Measurements from ENCODE around the gene NREP.

The NREP gene

DNA sequence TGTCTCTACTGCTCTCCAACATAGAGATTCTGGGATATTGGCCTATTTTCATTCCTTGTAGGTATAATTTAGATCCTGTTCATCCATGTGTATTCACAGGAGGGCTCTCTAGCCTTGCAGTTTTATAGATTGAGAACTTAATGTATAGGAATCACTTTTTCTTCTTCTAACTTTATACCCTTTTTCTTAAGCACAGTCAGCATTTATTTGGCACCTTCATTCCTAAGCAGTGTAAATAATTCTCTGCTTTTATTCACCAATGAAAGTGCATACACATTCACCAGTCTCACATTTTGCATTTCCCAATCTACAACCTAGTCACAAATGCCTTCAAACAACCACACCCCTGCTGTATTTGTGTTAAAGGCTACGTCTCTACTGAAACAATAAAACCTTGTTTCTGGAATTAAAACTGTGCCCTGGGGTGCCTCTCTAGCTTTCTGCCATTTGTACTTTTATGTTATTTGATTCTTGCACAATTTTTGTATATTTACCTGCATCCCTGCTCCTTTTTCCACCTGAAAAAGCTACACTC lies 49.3 kb downstream of the NREP start:
- Mint-ChIP-seq H3K27me3 (ENCODE audit: low read depth) (no peaks in the 10 kb centered on the region), H3K4me1 (peaks cover 16% of the 10 kb centered on the region), H3K27ac (peak overlapping the region in 2 of 3 experiments; percentile 5 to 16), H3K9me3 (peaks cover 15% of the 10 kb centered on the region), H3K36me3 (ENCODE audit: low read depth) (peaks cover 11% of the 10 kb centered on the region), H3K4me3 (no peak overlapping the region)
- TF ChIP-seq, protein P1, sequence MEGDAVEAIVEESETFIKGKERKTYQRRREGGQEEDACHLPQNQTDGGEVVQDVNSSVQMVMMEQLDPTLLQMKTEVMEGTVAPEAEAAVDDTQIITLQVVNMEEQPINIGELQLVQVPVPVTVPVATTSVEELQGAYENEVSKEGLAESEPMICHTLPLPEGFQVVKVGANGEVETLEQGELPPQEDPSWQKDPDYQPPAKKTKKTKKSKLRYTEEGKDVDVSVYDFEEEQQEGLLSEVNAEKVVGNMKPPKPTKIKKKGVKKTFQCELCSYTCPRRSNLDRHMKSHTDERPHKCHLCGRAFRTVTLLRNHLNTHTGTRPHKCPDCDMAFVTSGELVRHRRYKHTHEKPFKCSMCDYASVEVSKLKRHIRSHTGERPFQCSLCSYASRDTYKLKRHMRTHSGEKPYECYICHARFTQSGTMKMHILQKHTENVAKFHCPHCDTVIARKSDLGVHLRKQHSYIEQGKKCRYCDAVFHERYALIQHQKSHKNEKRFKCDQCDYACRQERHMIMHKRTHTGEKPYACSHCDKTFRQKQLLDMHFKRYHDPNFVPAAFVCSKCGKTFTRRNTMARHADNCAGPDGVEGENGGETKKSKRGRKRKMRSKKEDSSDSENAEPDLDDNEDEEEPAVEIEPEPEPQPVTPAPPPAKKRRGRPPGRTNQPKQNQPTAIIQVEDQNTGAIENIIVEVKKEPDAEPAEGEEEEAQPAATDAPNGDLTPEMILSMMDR (IDR thresholded peaks at IDR 0.05; ENCODE audit: unreplicated experiment in 3 of 3), result no peak

DNA sequence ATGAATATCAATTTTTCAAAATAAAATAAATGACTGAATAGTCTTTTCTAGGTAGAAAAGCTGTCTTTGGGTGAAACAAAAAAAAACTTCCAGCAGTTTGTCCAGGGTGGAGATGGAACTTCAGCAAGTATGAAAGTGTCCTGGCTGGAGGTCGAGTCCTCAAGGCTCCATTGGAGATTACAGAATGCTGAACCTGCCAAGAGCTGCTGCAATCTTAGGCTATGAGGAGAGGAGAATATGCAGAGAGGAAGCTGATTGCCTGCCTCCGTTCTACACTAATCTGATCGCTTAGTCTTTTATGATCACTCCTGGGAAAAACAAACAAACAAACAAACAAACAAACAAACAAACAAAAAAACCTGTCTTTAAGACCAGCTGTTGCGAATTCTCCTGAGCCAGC lies 50.6 kb downstream of the NREP start:
- Mint-ChIP-seq H3K27ac (peak overlapping the region in 2 of 3 experiments; percentile 34 to 47), H3K4me3 (no peak overlapping the region), H3K4me1 (peaks cover 16% of the 10 kb centered on the region), H3K9me3 (peaks cover 3% of the 10 kb centered on the region), H3K36me3 (ENCODE audit: low read depth) (peaks cover 4% of the 10 kb centered on the region), H3K27me3 (ENCODE audit: low read depth) (no peaks in the 10 kb centered on the region)
- TF ChIP-seq, protein P1 (IDR thresholded peaks at IDR 0.05; ENCODE audit: unreplicated experiment in 3 of 3), result no peak

DNA sequence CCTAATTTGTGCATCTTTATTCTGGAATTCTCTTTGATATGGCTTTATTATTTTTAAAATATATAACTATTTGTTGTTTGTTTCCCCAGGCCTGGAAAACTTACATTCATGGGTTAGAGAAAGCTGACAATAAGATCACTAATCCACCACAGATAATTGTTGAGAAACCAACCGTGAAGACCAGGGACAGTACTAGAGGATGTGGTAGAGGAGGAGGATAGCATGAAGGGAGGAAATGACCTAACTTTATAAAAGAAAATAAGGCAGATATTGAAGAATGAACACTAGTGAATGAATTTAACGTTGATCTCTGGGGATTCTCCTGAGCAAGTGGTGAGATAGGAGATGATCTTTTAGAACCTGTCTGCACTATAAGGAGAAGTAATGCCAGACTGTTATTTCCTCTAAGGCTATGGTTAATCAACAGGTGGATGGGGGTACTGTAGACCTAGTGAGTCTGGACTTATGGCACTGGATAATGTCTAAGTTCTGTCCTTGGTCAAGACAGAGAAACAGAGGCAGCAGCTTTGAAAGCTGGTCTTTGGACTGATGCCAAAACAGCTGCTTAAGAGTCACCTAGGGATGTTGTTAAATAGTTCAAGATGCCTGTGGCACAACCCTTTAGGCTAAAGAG lies 52.4 kb downstream of the NREP start:
- Mint-ChIP-seq H3K36me3 (ENCODE audit: low read depth) (peaks cover 4% of the 10 kb centered on the region), H3K4me3 (no peak overlapping the region), H3K9me3 (no peaks in the 10 kb centered on the region), H3K4me1 (peaks cover 16% of the 10 kb centered on the region), H3K27ac (no peak overlapping the region), H3K27me3 (ENCODE audit: low read depth) (no peaks in the 10 kb centered on the region)
- TF ChIP-seq, protein P1 (IDR thresholded peaks at IDR 0.05; ENCODE audit: unreplicated experiment in 3 of 3), result no peak

DNA sequence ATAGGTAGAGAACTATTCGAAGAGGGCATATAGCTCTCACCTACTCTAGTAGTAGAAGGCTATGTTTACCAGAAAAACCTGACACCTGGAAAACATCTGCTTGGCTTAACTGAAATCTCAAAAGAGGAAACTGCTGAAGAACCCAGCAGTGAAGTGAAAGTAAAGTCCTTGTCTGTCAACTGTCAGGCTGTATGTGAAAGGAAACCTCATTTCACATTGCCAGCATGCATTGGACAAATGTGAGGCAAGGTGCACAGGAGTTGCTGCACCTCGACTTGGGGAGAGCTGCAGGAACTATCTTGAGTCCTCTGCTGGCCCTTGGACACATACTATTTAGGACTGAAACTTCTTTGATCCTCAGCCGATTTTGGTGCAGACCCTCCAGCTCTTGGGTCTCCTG lies 53.3 kb downstream of the NREP start:
- H3K4me3 Mint-ChIP-seq, result no peak overlapping the region
- peaks cover 16% of the 10 kb centered on the region for H3K4me1 Mint-ChIP-seq
- H3K27me3 Mint-ChIP-seq (ENCODE audit: low read depth), result no peaks in the 10 kb centered on the region
- H3K27ac Mint-ChIP-seq, result no peak overlapping the region
- peaks cover 4% of the 10 kb centered on the region for H3K36me3 Mint-ChIP-seq (ENCODE audit: low read depth)
- TF ChIP-seq, protein P1 (IDR thresholded peaks at IDR 0.05; ENCODE audit: unreplicated experiment in 3 of 3), result no peak
- H3K9me3 Mint-ChIP-seq, result no peaks in the 10 kb centered on the region

DNA sequence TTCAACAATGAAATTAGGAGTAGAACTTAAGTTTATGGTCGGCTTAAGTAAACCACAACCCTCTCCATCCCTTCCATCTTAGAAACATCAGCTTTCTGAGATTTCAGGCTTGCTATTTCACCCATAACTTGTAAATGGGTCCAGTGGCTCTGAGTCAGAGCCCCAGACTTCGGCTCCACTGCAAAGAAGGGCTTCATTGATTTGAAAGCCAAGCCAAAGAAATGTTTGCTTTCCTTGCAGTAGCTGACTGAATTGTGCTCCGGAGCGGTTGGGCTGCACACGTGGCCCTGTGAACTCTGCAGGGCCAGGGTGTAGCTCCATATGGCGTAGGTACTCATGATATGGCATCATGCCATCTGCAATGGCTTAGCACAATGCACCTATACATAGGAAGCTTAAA lies 57.0 kb downstream of the NREP start:
- Mint-ChIP-seq H3K36me3 (ENCODE audit: low read depth) (peaks cover 4% of the 10 kb centered on the region), H3K27me3 (ENCODE audit: low read depth) (no peaks in the 10 kb centered on the region), H3K4me3 (no peak overlapping the region), H3K9me3 (no peaks in the 10 kb centered on the region), H3K4me1 (peaks cover 20% of the 10 kb centered on the region), H3K27ac (no peak overlapping the region)
- TF ChIP-seq, protein P1 (IDR thresholded peaks at IDR 0.05; ENCODE audit: unreplicated experiment in 3 of 3), result no peak

DNA sequence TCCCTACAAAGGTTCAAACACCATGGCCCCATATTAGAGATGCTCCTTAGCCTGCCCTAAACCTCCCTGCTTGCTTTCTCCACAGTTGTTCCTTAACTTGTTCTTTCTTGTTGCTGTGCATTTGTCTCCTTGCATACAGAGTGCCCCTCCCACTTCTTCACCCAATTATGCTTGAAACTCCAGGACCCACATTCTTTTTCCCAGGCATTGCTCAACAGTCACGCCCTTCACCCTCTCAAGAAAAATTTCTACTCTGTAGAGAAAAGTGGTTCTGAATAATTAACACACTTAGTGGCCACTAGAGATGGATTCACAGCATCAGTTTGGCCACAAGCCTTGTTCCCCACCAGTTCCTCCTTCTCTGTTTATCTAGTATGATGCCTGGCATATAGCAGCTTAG lies 57.7 kb downstream of the NREP start:
- Mint-ChIP-seq H3K4me3 (no peak overlapping the region), H3K27me3 (ENCODE audit: low read depth) (no peaks in the 10 kb centered on the region), H3K36me3 (ENCODE audit: low read depth) (peaks cover 4% of the 10 kb centered on the region), H3K9me3 (no peaks in the 10 kb centered on the region), H3K4me1 (peaks cover 20% of the 10 kb centered on the region), H3K27ac (no peak overlapping the region)
- TF ChIP-seq, protein P1 (IDR thresholded peaks at IDR 0.05; ENCODE audit: unreplicated experiment in 3 of 3), result no peak

Measured in nephron (organoid).